Hepatocyte (in vitro differentiated cells): ENCODE data around the gene CECR2. TPM values are rescaled to one million over a fixed set of nuclear protein-coding genes. Genes with fewer than 3 reads are reported as not detected.

ENCODE experiments used
- DNase-seq: peaks from one replicate; pipeline ENCODE4 v3.0.0-alpha.2; 2016; ENCODE audit warnings: low spot score
- H2AFZ ChIP-seq: fragments of 200-600 bp; sonication (generic); 2 replicates; pipeline ENCODE4 v1.6.0; 2016; ENCODE audit warnings: antibody characterized with exemption, mild to moderate bottlenecking
- H3K27ac ChIP-seq: fragments of 200-600 bp; sonication (generic); 2 replicates; pipeline ENCODE4 v1.5.1; 2016; ENCODE audit warnings: mild to moderate bottlenecking
- H3K27me3 ChIP-seq: fragments of 200-600 bp; sonication (generic); 2 replicates; pipeline ENCODE4 v1.6.1; 2016
- H3K36me3 ChIP-seq: fragments of 200-600 bp; sonication (generic); replicated peaks from 2 replicates; pipeline ENCODE4 v1.5.1; 2016; ENCODE audit warnings: low read depth; ENCODE audit not compliant: insufficient read depth
- H3K4me1 ChIP-seq: fragments of 200-600 bp; sonication (generic); 2 replicates; pipeline ENCODE4 v1.5.1; 2016; ENCODE audit warnings: mild to moderate bottlenecking, moderate library complexity; ENCODE audit not compliant: insufficient read depth
- H3K4me2 ChIP-seq: fragments of 200-600 bp; sonication (generic); 2 replicates; pipeline ENCODE4 v1.6.0; 2016
- H3K4me3 ChIP-seq: fragments of 200-600 bp; sonication (generic); 2 replicates; pipeline ENCODE4 v1.5.1; 2016; ENCODE audit warnings: mild to moderate bottlenecking
- H3K79me2 ChIP-seq: fragments of 200-600 bp; sonication (generic); 2 replicates; pipeline ENCODE4 v1.6.0; 2017; ENCODE audit warnings: mild to moderate bottlenecking
- H3K9me2 ChIP-seq: fragments of 200-600 bp; sonication (generic); replicated peaks from 2 replicates; pipeline ENCODE4 v1.6.0; 2017; ENCODE audit warnings: mild to moderate bottlenecking; ENCODE audit not compliant: insufficient read depth
- H3K9me3 ChIP-seq: fragments of 200-600 bp; sonication (generic); 2 replicates; pipeline ENCODE4 v1.5.1; 2016; ENCODE audit warnings: low read depth, mild to moderate bottlenecking
- H4K20me1 ChIP-seq: fragments of 200-600 bp; sonication (generic); 2 replicates; pipeline ENCODE4 v1.6.0; 2016; ENCODE audit warnings: mild to moderate bottlenecking; ENCODE audit not compliant: insufficient read depth, poor library complexity, severe bottlenecking
- EZH2 ChIP-seq: fragments of 200-600 bp; sonication (generic); IDR thresholded peaks from 2 replicates; pipeline ENCODE4 v1.6.1; 2016; ENCODE audit warnings: antibody characterized with exemption, mild to moderate bottlenecking, borderline replicate concordance
- EZH2phosphoT487 ChIP-seq: fragments of 200-600 bp; sonication (generic); IDR thresholded peaks from one replicate; pipeline ENCODE4 v1.6.1; 2018; ENCODE audit warnings: antibody characterized with exemption, mild to moderate bottlenecking, low read depth, moderate library complexity; ENCODE audit not compliant: unreplicated experiment, severe bottlenecking
- WGBS: methylation state at CpG from one replicate; pipeline ENCODE4 v1.1.6; 2016; ENCODE audit warnings: low lambda C conversion rate; ENCODE audit errors: missing lambda C conversion rate; 5-methylcytosine and 5-hydroxymethylcytosine counted together
- polyA plus RNA-seq: library from polyadenylated mRNA; unstranded; fragments of >200 nt; fragmentation: Nextera tagmentation; extraction: Ambion mirVana; gene quantifications from 2 replicates; pipeline ENCODE4 v1.2.1, GENCODE V29; 2016
- total RNA-seq: library from RNA; depleted of rRNA; stranded (reverse); fragments of >200 nt; gene quantifications from 2 replicates; pipeline ENCODE4 v1.2.3, GENCODE V29; 2014
- TF ChIP-seq, protein P1 (sequence below): fragments of 200-600 bp; sonication (generic); IDR thresholded peaks from 2 replicates; pipeline ENCODE4 v1.5.1; 2016; ENCODE audit warnings: antibody characterized with exemption, mild to moderate bottlenecking; ENCODE audit not compliant: poor library complexity

CECR2 gene
- total and polyA plus RNA-seq, 2 experiments from 2014 or later: 2.2 to 3.6 TPM

GRCh38 chr22:17589810-17590375 lies 220.6 kb downstream of the CECR2 start:
- Histone ChIP-seq H3K4me1 (no peaks in the 10 kb centered on the region), H3K79me2 (no peaks in the 10 kb centered on the region), H3K27me3 (no peaks in the 10 kb centered on the region), H3K9me3 (no peaks in the 10 kb centered on the region), H3K36me3 (peaks cover 4% of the 10 kb centered on the region), H3K4me3 (no peak overlapping the region), H4K20me1 (peaks cover 4% of the 10 kb centered on the region), H2AFZ (no peak overlapping the region), H3K4me2 (no peak overlapping the region), H3K9me2 (no peaks in the 10 kb centered on the region), H3K27ac (no peak overlapping the region)
- DNase-seq: no peak
- 97% methylated on average over 10 of the region's 10 CpGs for WGBS
- TF ChIP-seq, protein P1, sequence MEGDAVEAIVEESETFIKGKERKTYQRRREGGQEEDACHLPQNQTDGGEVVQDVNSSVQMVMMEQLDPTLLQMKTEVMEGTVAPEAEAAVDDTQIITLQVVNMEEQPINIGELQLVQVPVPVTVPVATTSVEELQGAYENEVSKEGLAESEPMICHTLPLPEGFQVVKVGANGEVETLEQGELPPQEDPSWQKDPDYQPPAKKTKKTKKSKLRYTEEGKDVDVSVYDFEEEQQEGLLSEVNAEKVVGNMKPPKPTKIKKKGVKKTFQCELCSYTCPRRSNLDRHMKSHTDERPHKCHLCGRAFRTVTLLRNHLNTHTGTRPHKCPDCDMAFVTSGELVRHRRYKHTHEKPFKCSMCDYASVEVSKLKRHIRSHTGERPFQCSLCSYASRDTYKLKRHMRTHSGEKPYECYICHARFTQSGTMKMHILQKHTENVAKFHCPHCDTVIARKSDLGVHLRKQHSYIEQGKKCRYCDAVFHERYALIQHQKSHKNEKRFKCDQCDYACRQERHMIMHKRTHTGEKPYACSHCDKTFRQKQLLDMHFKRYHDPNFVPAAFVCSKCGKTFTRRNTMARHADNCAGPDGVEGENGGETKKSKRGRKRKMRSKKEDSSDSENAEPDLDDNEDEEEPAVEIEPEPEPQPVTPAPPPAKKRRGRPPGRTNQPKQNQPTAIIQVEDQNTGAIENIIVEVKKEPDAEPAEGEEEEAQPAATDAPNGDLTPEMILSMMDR: no peak
- no peak for TF ChIP-seq EZH2phosphoT487
- TF ChIP-seq EZH2: no peak

DNA sequence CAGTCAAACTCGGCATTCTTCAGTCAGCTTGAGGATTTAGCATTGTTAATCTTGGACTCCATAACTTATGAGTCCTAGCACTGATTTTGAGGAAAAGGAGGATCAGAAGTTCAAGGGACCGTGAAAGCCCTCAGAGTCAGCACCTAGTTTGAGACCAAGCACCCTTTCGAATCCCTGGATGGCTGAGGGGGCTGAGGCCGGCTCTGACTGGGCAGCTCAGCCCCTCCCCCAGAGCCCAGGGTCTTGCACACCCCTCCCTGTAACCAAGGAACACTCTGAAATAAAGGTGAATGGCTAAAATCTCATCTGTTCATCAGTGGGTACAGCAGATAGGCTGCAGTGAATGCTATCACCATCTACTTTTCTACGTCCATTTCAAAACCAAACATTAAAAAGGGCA lies 221.3 kb downstream of the CECR2 start:
- H3K36me3 ChIP-seq: peaks cover 4% of the 10 kb centered on the region
- no peaks in the 10 kb centered on the region for H3K79me2 ChIP-seq
- no peak overlapping the region for H3K4me2 ChIP-seq
- H4K20me1 ChIP-seq: peaks cover 4% of the 10 kb centered on the region
- H3K9me2 ChIP-seq: no peaks in the 10 kb centered on the region
- no peak overlapping the region for H2AFZ ChIP-seq
- H3K4me3 ChIP-seq: no peak overlapping the region
- no peaks in the 10 kb centered on the region for H3K4me1 ChIP-seq
- no peaks in the 10 kb centered on the region for H3K9me3 ChIP-seq
- WGBS: 94% methylated on average over 5 of the region's 5 CpGs
- no peak for DNase-seq
- TF ChIP-seq EZH2phosphoT487 (no peak), EZH2 (no peak)
- TF ChIP-seq, protein P1: no peak
- no peaks in the 10 kb centered on the region for H3K27me3 ChIP-seq
- no peak overlapping the region for H3K27ac ChIP-seq

DNA sequence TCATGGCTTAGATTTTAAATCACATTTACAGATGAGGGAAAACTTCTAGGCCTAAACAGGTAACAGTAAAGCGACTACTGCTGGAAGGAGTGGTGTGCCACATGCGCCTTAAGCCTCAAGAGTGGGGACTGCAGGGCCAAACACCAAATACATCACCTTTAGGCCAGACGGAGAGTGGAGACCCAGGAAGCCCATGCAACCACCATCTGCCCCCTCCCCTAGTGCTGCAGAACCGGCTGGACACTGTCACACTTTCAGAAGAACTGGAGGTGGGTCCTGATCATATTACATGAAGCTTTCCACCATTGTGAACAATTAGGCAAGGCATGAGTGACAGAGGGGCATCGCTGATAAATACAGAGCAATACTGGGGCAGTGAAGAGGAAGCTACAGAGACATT lies 222.9 kb downstream of the CECR2 start:
- no peak overlapping the region for H3K27ac ChIP-seq
- H3K4me3 ChIP-seq: no peak overlapping the region
- H3K9me2 ChIP-seq: no peaks in the 10 kb centered on the region
- H3K27me3 ChIP-seq: no peaks in the 10 kb centered on the region
- H4K20me1 ChIP-seq: peaks cover 4% of the 10 kb centered on the region
- TF ChIP-seq EZH2phosphoT487: no peak
- TF ChIP-seq, protein P1: no peak
- no peaks in the 10 kb centered on the region for H3K9me3 ChIP-seq
- DNase-seq: no peak
- no peaks in the 10 kb centered on the region for H3K4me1 ChIP-seq
- H3K36me3 ChIP-seq: peaks cover 4% of the 10 kb centered on the region
- WGBS: 90% methylated on average over 5 of the region's 5 CpGs
- no peak overlapping the region for H3K4me2 ChIP-seq
- H2AFZ ChIP-seq: no peak overlapping the region
- no peaks in the 10 kb centered on the region for H3K79me2 ChIP-seq

DNA sequence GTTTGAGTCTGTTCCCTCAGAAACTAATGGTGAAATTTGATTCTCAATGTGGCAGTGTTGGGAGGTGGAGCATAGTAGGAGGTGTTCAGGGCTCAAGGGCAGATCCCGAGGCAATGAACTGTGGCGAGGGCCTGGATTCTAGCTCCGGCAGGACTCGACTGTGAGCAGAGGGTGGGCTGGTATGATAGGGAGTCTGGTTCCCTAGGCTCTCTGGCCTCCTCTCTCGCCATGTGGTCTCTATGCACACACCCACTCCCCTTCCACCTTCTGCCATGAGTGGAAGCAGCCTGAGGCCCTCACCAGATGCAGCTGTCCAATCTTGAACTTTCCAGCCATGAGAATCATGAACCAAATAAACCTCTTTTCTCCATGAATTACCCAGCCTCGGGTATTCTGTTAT lies 227.0 kb downstream of the CECR2 start:
- Histone ChIP-seq H3K27ac (no peak overlapping the region), H2AFZ (no peak overlapping the region), H3K9me2 (no peaks in the 10 kb centered on the region), H3K4me2 (no peak overlapping the region), H3K4me3 (no peak overlapping the region), H4K20me1 (peaks cover 4% of the 10 kb centered on the region), H3K36me3 (peaks cover 4% of the 10 kb centered on the region), H3K79me2 (peaks cover under 1% of the 10 kb centered on the region), H3K4me1 (peaks cover 2% of the 10 kb centered on the region), H3K9me3 (no peaks in the 10 kb centered on the region), H3K27me3 (no peaks in the 10 kb centered on the region)
- WGBS: 95% methylated on average over 6 of the region's 6 CpGs
- no peak for DNase-seq
- TF ChIP-seq EZH2: no peak
- TF ChIP-seq, protein P1: no peak
- TF ChIP-seq EZH2phosphoT487: no peak
